Spleen (tissue), 11 donors: ENCODE measurements around the gene ME1. TPM values are rescaled to one million over a fixed set of nuclear protein-coding genes. Genes with fewer than 3 reads are reported as not detected.
"Not testable (repeated sequence)": the region's sequence is repeated elsewhere in the genome, so short reads cannot be mapped to it uniquely, and the experiment has no call there.

Experiments used
- DNase-seq: peaks from one replicate; pipeline ENCODE4 v3.0.0-alpha.2; 2020
- H3K27ac ChIP-seq, 8 donors: fragments of 200-600 bp; sonication (generic) in 7 of 8; 1 replicate in 4 of 8; 2 replicates in 4 of 8; pipeline versions ENCODE4 v1.5.0 to v1.8.0; 2016 to 2021; ENCODE audit warnings: inconsistent platforms in 4 of 8, mild to moderate bottlenecking in 4 of 8, moderate library complexity in 1 of 8
- H3K27me3 ChIP-seq, 7 donors: fragments of 200-600 bp; sonication (generic) in 6 of 7; replicated peaks in 1 of 7; 1 replicate in 4 of 7; 2 replicates in 3 of 7; pipeline versions ENCODE4 v1.5.0 to v1.8.0; 2016 to 2021; ENCODE audit warnings: inconsistent platforms in 3 of 7, mild to moderate bottlenecking in 1 of 7
- H3K36me3 ChIP-seq, 6 donors: fragments of 200-600 bp; sonication (generic) in 5 of 6; 1 replicate in 4 of 6; 2 replicates in 2 of 6; pipeline versions ENCODE4 v1.5.0 to v1.8.0; 2016 to 2021; ENCODE audit warnings: inconsistent platforms in 2 of 6
- H3K4me1 ChIP-seq, 6 donors: fragments of 200-600 bp; sonication (generic) in 5 of 6; 1 replicate in 3 of 6; 2 replicates in 3 of 6; pipeline versions ENCODE4 v1.5.0 to v1.8.0; 2016 to 2021; ENCODE audit warnings: inconsistent platforms in 3 of 6
- H3K4me3 ChIP-seq, 8 donors: fragments of 200-600 bp; sonication (generic) in 7 of 8; 1 replicate in 4 of 8; 2 replicates in 4 of 8; pipeline versions ENCODE4 v1.5.0 to v1.8.0; 2016 to 2021; ENCODE audit warnings: inconsistent platforms in 4 of 8, mild to moderate bottlenecking in 4 of 8, moderate library complexity in 2 of 8
- H3K9me3 ChIP-seq, 8 donors: fragments of 200-600 bp; sonication (generic) in 7 of 8; 1 replicate in 4 of 8; 2 replicates in 4 of 8; pipeline versions ENCODE4 v1.5.0 to v1.8.0; 2016 to 2021; ENCODE audit warnings: inconsistent platforms in 4 of 8
- POLR2A ChIP-seq, 3 donors: fragments of 450-650 bp; IDR thresholded peaks; one replicate each; pipeline ENCODE4 v1.5.1; 2017; ENCODE audit warnings: antibody characterized with exemption in 3 of 3, mild to moderate bottlenecking in 1 of 3
- POLR2AphosphoS5 ChIP-seq, 3 donors: sonication (generic); formaldehyde crosslinking; IDR thresholded peaks; one replicate each; pipeline ENCODE4 v1.5.1; 2017; ENCODE audit warnings: antibody characterized with exemption in 3 of 3
- WGBS, 5 donors: extraction: QIAGEN DNeasy Blood & Tissue Kit in 3 of 5; methylation state at CpG; one replicate each; pipeline versions ENCODE4 v1.1.5 to v1.1.7; 2013 to 2018; 5-methylcytosine and 5-hydroxymethylcytosine counted together
- intact Hi-C: fragments of 100-400 bp; cut with DNase I; formaldehyde crosslinking; loops from one replicate; pipeline ENCODE4 v1.15.0; 2023; ENCODE audit warnings: low total_unique reads
- polyA plus RNA-seq, 3 donors: library from polyadenylated mRNA; stranded (reverse); fragments of 200-250 nt; gene quantifications; one replicate each; pipeline ENCODE4 v1.2.1, GENCODE V29; 2013
- total RNA-seq, 7 donors: library from RNA; depleted of rRNA in 3 of 7; stranded (reverse); fragments of >200 nt in 3 of 7; fragmentation: NEBNext Ultra II Directional in 4 of 7; extraction: Animal tissue kit (Norgen Biotek cat#: 25700) in 4 of 7; gene quantifications; one replicate each; pipeline versions ENCODE4 v1.1.0 to v1.2.1, GENCODE V29; 2016 to 2021
- TF ChIP-seq, protein P1 (sequence below), 11 experiments: fragments of 200-600 bp in 7 of 11; fragments of 450-650 bp in 4 of 11; sonication (generic) in 4 of 11; IDR thresholded peaks in 8 of 11; conservative IDR thresholded peaks in 3 of 11; 1 replicate in 7 of 11; 2 replicates in 4 of 11; pipeline versions ENCODE4 v1.4.0 to v1.8.0; 2016 to 2021; ENCODE audit warnings: antibody characterized with exemption in 11 of 11, inconsistent platforms in 4 of 11, mild to moderate bottlenecking in 1 of 11
- donor health status: healthy with polysubstance abuse.
- donor health status: DM: no; HTN: no; CAD: no; lungs with moderate emphysema.
- donor health status: DM: no; HTN: no; CAD: no.
- donor health status: Bipolar disorder and iron deficiency.
- donor health status: healthy.
- donor health status: DM: no; HTN: no; CAD: no.
- donor health status: DM: yes; HTN: yes; CAD: no.

ME1 gene
- total and polyA plus RNA-seq, 10 donors: 1.8 to 19.4 (median 8.4) TPM

DNA sequence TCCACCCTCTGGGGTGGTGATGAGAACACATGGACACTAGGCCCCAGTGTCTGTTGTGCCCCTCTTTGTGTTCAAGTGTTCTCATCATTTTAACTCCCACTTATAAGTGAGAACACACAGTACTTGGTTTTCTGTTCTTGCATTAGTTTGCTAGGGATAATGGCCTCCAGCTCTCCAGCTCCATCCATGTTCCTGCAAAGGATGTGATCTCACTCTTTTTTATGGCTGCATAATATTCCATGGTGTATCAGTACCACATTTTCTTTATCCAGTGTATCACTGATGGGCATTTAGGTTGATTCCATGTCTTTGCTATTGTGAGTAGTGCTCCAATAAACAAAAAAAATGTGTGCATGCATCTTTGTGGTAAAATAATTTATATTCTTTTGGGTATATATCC is 170.3 kb downstream of the ME1 start:
- no peak overlapping the region for H3K27ac ChIP-seq
- no peaks in the 10 kb centered on the region for H3K36me3 ChIP-seq
- peaks cover 0 to 8% (median 0%) of the 10 kb centered on the region in 8 donors for H3K9me3 ChIP-seq
- no peak overlapping the region for H3K4me3 ChIP-seq
- no peaks in the 10 kb centered on the region for H3K27me3 ChIP-seq
- no peaks in the 10 kb centered on the region for H3K4me1 ChIP-seq
- TF ChIP-seq POLR2A (IDR thresholded peaks at IDR 0.05): no peak
- TF ChIP-seq, protein P1, sequence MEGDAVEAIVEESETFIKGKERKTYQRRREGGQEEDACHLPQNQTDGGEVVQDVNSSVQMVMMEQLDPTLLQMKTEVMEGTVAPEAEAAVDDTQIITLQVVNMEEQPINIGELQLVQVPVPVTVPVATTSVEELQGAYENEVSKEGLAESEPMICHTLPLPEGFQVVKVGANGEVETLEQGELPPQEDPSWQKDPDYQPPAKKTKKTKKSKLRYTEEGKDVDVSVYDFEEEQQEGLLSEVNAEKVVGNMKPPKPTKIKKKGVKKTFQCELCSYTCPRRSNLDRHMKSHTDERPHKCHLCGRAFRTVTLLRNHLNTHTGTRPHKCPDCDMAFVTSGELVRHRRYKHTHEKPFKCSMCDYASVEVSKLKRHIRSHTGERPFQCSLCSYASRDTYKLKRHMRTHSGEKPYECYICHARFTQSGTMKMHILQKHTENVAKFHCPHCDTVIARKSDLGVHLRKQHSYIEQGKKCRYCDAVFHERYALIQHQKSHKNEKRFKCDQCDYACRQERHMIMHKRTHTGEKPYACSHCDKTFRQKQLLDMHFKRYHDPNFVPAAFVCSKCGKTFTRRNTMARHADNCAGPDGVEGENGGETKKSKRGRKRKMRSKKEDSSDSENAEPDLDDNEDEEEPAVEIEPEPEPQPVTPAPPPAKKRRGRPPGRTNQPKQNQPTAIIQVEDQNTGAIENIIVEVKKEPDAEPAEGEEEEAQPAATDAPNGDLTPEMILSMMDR (IDR thresholded peaks at IDR 0.05 in 8 of 11, conservative IDR thresholded peaks at IDR 0.05 in 3 of 11): no peak
- no peak for TF ChIP-seq POLR2AphosphoS5 (IDR thresholded peaks at IDR 0.05)
- intact Hi-C loops: no loop called here
- DNase-seq: no peak

DNA sequence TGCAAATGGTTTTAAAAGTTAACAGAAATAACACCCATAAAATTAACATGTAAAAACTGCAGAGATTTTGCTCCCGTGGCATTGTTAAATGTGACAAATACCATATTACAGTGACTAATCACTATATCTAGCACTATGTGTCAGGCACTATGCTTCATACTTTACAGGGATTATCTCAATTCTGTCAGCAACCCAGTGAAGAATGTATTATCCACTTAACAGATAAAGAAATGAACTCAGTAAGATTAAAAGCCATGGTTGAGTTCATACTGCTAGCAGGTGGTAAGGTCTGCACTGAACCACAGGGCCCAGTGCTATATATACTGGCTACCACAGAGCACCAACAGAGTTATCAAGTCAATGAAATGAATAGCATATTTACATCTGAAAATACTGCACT is 172.3 kb downstream of the ME1 start:
- TF ChIP-seq POLR2AphosphoS5 (IDR thresholded peaks at IDR 0.05): no peak
- no peak for TF ChIP-seq POLR2A (IDR thresholded peaks at IDR 0.05)
- TF ChIP-seq, protein P1 (IDR thresholded peaks at IDR 0.05 in 8 of 11, conservative IDR thresholded peaks at IDR 0.05 in 3 of 11): no peak
- intact Hi-C loops: no loop called here

DNA sequence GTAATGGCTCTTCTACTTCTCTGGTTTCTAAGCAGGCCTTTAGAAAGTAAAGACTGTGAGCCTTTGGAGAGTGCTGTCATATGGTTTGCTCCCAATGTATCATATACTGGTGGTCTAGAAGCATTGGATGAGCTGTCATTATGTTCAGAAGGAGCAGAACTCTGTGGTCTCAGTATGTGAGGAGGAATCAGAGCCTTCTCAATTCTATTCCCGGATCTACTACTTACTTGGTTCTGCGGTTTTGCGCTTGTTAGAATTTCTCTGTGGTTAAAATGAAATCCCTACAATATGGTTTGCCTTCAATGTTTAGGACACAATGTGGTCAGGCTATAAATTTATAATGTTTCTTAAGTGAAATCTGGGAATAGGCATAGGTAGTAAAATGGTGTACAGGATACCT is 173.1 kb downstream of the ME1 start:
- 92 to 97% (median 96%) methylated on average over 3 of the region's 3 CpGs for WGBS, 5 donors
- intact Hi-C loops: no loop called here

More for the DNA sequence above, 172.3 kb downstream of the ME1 start:
- DNase-seq: no peak
- Histone ChIP-seq H3K9me3 (peaks cover 0 to 8% (median 0%) of the 10 kb centered on the region in 8 donors), H3K4me1 (no peaks in the 10 kb centered on the region), H3K27me3 (no peaks in the 10 kb centered on the region), H3K4me3 (no peak overlapping the region), H3K36me3 (no peaks in the 10 kb centered on the region), H3K27ac (no peak overlapping the region)
- WGBS, 5 donors: 69 to 91% (median 82%) methylated on average over 1 of the region's 1 CpG

DNA sequence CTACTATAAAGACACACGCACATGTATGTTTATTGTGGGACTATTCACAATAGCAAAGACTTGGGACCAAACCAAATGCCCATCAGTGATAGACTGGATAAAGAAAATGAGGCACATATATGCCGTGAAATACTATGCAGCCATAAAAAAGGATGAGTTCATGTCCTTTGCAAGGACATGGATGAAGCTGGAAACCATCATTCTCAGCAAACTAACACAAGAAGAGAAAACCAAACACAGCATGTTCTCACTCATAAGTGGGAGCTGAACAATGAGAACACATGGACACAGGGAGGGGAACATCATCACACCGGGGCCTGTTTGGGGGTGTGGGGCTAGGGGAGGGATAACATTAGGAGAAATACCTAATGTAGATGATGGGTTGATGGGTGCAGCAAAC is 174.1 kb downstream of the ME1 start:
- H3K4me1 ChIP-seq, intact Hi-C loops, H3K9me3 ChIP-seq, H3K27me3 ChIP-seq, H3K36me3 ChIP-seq, H3K27ac ChIP-seq, H3K4me3 ChIP-seq, DNase-seq: not testable (repeated sequence)
- 87 to 97% (median 91%) methylated on average over 3 of the region's 3 CpGs for WGBS, 5 donors

More for the DNA sequence above, 173.1 kb downstream of the ME1 start:
- Histone ChIP-seq H3K27ac (no peak overlapping the region), H3K4me3 (no peak overlapping the region), H3K9me3 (peaks cover 0 to 8% (median 0%) of the 10 kb centered on the region in 8 donors), H3K36me3 (no peaks in the 10 kb centered on the region), H3K27me3 (no peaks in the 10 kb centered on the region), H3K4me1 (no peaks in the 10 kb centered on the region)
- DNase-seq: no peak
- TF ChIP-seq POLR2AphosphoS5 (IDR thresholded peaks at IDR 0.05): no peak
- TF ChIP-seq POLR2A (IDR thresholded peaks at IDR 0.05): no peak
- TF ChIP-seq, protein P1 (IDR thresholded peaks at IDR 0.05 in 8 of 11, conservative IDR thresholded peaks at IDR 0.05 in 3 of 11): no peak

DNA sequence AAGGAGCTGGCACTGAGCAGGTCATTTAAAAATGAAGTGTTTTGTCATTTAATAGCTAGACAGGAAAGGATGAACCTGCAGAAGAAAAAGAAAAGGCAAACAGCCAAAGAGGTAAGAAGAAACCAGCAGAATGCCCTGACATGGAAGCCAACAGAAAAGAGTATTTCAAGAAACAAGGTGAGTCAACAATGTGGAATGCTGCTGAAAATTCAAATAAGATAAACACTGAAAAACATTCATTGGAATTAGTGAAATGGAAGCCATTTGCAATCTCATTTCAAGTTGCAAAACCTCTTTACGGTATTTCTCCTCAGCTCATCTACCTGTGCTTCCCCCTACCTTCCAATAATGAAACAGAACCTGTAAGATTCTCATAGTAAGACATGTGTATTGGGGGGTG is 178.1 kb downstream of the ME1 start:
- Histone ChIP-seq H3K9me3 (peaks cover 0 to 8% (median 0%) of the 10 kb centered on the region in 8 donors), H3K4me1 (no peaks in the 10 kb centered on the region), H3K27me3 (no peaks in the 10 kb centered on the region), H3K36me3 (no peaks in the 10 kb centered on the region), H3K4me3 (no peak overlapping the region), H3K27ac (no peak overlapping the region)
- intact Hi-C loops: no loop called here
- WGBS, 5 donors: 78 to 97% (median 86%) methylated on average over 1 of the region's 1 CpG
- no peak for DNase-seq
- no peak for TF ChIP-seq POLR2A (IDR thresholded peaks at IDR 0.05)
- TF ChIP-seq POLR2AphosphoS5 (IDR thresholded peaks at IDR 0.05): no peak
- TF ChIP-seq, protein P1 (IDR thresholded peaks at IDR 0.05 in 8 of 11, conservative IDR thresholded peaks at IDR 0.05 in 3 of 11): no peak
